Activated CD8-positive, alpha-beta memory T cell treated with anti-CD3 and anti-CD28 coated beads, Interleukin-2, amount 50 U/mL, for 1 hour (primary cell): ENCODE data around the gene NSMCE1.
A peak's percentile ranks its signal among the peaks of the same experiment; 100 is the strongest.

Source experiments
- DNase-seq: peaks from one replicate; pipeline ENCODE4 v3.0.0-alpha.2; 2020; ENCODE audit errors: extremely low read depth

The NSMCE1 gene

GRCh38 chr16:27231692-27232060, 36.9 kb downstream of the NSMCE1 start:
- no peak for DNase-seq

GRCh38 chr16:27230562-27231001, 38.0 kb downstream of the NSMCE1 start:
- peak; percentile 76 for DNase-seq

GRCh38 chr16:27229891-27230470, 38.6 kb downstream of the NSMCE1 start:
- DNase-seq, result no peak

- DNase-seq, result no peak
Observed at GRCh38 chr16:27228621-27229501, 39.7 kb downstream of the NSMCE1 start.

GRCh38 chr16:27228045-27228444, 40.5 kb downstream of the NSMCE1 start:
- no peak for DNase-seq

- no peak for DNase-seq
Observed at GRCh38 chr16:27226976-27227705, 41.4 kb downstream of the NSMCE1 start.

- no peak for DNase-seq
Observed at GRCh38 chr16:27226476-27226875, 42.1 kb downstream of the NSMCE1 start.

- no peak for DNase-seq
Observed at GRCh38 chr16:27225536-27226360, 42.8 kb downstream of the NSMCE1 start.

- no peak for DNase-seq
Observed at GRCh38 chr16:27224741-27225300, 43.8 kb downstream of the NSMCE1 start.

- DNase-seq, result no peak
Observed at GRCh38 chr16:27224271-27224737, 44.3 kb downstream of the NSMCE1 start.

- no peak for DNase-seq
Observed at GRCh38 chr16:27223701-27224100, 44.9 kb downstream of the NSMCE1 start.

GRCh38 chr16:27223226-27223610, 45.4 kb downstream of the NSMCE1 start:
- DNase-seq, result no peak

- no peak for DNase-seq
Observed at GRCh38 chr16:27222249-27223225, 46.0 kb downstream of the NSMCE1 start.

- no peak for DNase-seq
Observed at GRCh38 chr16:27221576-27222248, 46.9 kb downstream of the NSMCE1 start.

- DNase-seq, result no peak
Observed at GRCh38 chr16:27220991-27221390, 47.6 kb downstream of the NSMCE1 start.

GRCh38 chr16:27220527-27220926, 48.0 kb downstream of the NSMCE1 start:
- no peak for DNase-seq

GRCh38 chr16:27220120-27220519, 48.5 kb downstream of the NSMCE1 start:
- DNase-seq, result no peak

GRCh38 chr16:27219161-27219560, 49.4 kb downstream of the NSMCE1 start:
- DNase-seq, result no peak

- no peak for DNase-seq
Observed at GRCh38 chr16:27218756-27219155, 49.8 kb downstream of the NSMCE1 start.

- no peak for DNase-seq
Observed at GRCh38 chr16:27217256-27217655, 51.3 kb downstream of the NSMCE1 start.
